HG03565 (cell line): ENCODE measurements around the gene MAX.
"Not testable (repeated sequence)": the region's sequence is repeated elsewhere in the genome, so short reads cannot be mapped to it uniquely, and the experiment has no call there.

ENCODE experiments used
- ATAC-seq: cut with Tn5 transposase; IDR thresholded peaks from one replicate; pipeline ENCODE4 v1.9.1; 2021; ENCODE audit warnings: mild to moderate bottlenecking, moderate library complexity; ENCODE audit not compliant: unreplicated experiment

The MAX gene

DNA sequence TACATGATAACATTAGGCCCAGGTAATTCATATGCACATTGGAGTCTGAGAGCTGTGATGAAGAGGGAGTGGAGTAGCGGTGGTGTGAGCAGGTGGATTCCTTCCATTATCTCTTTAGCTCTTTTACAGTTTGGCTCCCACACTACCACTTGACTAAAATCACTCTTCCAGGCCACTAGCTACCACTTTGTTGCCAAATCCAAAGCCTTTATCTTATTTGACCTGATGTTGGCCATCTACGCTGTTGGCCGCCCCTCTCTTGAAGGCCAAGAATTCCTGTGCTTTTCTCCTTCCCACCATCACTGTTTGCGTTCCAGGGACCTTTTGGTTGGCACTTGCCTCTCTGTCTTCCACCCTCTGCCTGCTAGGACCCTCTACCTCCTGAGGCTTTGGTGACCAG, 4.0 kb upstream of the MAX start:
- no peak for ATAC-seq

DNA sequence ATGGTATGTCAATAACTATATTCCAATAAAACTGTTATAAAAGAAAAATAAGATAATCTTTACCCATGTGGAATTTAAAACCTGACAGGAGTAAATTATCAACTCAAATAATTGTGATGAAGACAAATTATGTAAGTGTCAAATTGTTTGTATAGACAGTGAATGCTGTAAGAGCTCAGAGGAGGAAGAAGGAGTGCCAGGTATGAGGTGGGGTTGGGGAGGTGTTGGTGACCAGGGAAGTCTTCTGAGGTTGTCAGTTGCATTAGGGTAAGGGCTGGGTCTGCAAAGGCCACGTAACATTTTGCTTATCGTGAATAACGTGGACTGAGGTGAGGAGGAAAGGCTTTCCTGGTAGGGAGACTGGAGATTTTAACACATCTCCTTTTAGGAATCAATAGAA, 2.5 kb upstream of the MAX start:
- no peak for ATAC-seq

DNA sequence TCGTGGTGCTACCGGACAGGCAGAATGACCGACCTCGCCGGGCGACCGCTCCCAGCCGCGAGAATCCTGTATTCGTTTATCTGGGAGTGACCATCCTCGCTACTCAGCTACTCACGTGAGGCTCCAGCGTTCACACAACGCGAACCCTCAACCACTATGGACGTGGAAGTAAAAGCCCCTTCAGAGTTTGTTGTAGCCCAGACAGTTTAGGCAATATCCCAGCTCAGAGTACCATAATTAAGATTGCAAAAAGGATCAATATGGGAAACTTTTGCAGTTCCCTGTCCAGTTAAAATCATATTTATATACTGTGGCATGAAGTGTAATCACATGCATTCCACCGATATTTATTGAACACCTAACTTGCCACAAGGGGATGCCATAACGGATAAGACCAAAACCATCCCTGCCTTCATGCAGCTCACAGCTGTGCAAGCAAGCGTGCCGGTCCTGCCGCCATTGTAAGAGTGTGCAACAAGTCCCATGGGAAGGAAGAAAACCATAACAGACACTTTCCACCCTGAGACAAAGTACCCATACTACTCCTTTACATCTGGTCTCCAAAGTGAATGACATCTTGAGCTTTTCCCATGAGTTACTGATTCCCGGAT, 938 bp upstream of the MAX start:
- no peak for ATAC-seq

DNA sequence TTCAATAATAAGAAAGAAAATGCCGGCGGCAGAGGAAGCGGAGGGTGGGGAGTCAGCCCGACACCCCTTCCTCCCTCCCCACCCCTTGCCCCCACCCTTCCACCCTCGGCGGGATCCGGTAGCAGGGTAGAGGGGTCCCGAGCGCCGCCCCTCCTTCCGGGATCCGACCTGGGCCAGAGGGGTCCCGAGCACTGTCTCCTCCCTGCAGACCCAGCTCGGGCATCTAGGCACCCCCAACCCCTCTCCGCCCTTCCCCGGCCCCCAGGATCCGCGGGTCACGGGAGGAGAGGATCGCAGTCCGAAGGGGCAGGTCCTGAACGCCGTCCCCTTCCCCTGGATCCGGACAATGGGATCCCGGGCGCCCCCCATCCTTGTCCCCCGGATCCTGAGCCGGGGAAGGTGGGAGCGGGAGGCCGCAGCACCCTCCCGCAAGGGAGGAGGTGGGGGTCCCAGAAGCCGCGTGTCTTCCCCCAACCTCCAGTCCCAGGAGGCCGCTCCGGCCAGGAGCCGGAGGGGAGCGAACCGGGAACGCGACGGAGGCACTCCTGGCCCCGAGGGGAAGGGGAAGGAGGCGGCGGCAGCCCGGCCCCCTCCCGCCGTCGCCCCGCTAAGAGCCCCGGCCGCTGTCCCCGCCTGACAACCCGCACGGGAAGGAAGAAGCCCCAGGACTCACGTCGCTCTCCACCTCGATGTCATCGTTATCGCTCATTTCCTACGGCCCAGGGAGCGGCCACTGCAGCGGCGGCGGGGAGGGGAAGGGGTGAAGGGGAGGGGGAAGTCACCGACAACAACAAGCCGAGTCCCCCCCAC, 481 bp downstream of the MAX start:
- ATAC-seq, result peak; percentile 1

DNA sequence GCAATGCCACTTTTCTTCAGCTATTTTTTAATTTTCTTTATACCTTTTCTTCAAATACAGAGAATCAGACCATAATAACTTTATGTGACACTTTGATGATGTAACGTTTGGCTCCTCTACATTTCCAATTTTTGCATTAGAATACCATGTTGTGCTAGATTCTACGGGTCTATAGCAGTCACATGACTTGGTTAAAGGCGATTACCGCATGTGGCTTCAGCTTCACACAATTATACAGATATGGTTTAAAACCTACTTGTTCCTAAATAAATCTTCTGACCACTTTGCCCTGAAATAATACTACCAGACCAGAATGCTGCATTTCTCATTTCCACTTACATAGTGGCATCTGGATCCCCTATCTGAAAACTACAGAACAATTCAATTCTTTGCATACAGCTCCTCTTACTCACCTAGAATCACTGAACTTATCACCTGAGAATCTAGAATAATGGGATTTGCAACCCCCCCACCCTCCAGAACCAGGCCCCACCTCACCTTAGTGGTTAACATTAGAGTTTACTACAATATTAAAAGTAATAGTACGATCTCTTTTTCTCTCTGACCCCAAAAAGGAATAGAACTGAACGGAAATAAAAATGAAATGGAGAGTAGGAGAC, 1.3 kb downstream of the MAX start:
- no peak for ATAC-seq

DNA sequence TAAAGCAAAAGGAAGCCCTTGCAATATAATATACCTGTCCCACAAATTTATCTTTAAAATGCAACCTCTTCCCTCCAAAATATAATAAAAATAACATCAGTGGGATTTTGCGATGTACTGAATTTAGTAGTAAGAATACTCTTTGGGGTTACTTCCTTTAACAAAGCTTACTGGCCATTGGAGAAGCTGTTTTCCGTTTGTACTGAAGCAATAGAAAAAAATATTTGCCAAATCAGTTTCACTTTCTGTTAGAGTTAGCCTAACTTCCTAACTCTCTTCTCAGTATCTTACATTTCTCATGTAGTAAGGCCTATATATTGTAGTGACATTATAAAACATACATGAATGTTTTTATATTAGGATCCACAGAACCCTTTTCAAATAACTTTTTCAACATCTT, 3.7 kb downstream of the MAX start:
- ATAC-seq, result no peak

DNA sequence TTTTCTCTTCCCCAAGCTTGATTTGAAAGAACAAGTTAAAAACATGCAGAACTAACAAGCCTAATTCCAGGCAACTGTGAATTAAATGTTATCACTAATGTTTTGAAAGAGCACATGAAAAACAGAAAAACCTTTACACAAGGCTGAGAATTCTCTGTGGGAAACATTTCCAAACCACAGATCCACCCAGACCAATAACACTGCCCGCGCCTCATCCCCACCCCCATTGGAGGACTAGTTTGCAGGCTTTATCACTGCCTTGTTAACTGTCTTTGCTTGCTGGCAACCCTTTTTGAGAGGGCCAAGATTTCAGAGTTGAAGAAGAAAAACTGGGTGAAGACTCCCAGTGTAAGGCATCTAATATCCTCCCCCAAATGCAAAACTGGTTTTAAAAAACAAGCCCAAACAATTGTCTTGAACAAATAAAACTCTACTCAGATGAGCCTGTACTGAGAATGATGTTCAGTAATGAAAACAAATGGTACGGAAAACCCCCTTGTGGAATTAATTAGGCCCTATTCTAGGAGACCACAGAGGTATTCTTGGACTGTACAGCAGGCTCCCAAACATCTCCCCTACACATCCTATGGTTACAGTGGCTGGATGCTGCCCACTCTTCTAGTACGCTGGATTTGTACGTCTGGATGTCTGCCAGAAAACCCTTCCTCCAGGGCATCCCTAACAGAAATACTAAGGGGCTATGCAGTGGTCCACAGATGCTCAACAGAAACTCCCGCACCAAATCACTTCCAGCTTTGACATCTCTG, 5.8 kb downstream of the MAX start:
- no peak for ATAC-seq

DNA sequence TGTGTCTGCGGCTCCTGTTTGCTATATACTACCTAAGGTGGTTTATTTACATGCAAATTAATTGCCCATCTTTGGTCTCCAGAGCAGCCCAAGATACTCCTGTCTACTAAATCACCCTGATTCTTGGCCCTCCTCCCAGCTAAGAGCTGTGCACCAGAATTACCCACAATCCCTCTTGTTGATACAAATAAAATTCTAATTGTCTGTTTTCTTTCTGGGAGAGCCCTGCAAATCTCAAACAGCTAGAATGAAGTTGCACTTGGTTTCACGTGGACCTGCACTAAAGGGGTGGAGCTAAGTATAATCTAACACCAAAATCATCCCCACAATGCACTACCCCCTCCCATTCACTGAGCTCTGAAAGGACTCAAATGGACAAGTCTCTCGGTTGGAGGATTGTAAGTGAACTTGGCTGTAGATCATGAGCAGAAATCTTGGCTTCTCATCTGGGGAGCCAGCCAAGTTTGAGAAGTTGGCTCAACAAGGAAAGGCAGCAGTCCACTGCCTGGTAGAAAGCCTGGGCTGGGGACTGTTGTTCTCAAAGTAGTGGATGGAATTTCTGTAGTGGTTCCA, 6.6 kb downstream of the MAX start:
- no peak for ATAC-seq

DNA sequence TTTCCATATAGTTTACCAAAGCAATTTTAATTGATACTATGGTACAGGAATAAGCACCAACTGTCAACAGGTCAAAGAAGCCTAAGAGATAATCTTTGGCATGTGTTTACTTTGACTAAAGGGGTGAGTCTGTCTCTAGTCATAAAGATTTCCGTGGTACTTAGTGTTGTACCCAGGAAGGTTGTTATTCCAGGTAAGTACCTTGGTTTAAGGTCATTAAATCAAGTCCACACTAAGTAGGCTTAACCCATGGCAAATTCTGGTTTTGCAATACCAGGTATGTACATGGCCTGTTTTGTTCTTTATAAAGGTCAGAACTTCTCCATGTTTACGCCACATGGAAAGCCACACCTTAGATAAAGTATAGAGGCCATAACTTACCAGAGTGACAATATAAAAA, 10.0 kb downstream of the MAX start:
- no peak for ATAC-seq

DNA sequence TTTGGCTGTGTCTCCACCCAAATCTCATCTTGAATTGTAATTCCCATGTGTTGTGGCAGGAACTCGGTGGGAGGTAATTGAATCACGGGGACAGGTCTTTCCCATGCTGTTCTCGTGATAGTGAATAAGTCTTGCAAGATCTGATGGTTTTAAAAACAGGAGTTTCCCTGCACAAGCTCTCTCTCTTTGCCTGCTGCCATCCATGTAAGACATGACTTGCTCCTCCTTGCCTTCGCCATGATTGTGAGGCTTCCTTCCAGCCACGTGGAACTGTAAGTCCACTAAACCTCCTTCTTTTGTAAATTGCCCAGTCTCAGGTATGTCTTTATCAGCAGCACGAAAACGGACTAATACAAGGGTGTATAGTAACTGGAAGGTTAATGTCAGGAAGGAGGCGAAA, 14.5 kb downstream of the MAX start:
- ATAC-seq, result not testable (repeated sequence)

DNA sequence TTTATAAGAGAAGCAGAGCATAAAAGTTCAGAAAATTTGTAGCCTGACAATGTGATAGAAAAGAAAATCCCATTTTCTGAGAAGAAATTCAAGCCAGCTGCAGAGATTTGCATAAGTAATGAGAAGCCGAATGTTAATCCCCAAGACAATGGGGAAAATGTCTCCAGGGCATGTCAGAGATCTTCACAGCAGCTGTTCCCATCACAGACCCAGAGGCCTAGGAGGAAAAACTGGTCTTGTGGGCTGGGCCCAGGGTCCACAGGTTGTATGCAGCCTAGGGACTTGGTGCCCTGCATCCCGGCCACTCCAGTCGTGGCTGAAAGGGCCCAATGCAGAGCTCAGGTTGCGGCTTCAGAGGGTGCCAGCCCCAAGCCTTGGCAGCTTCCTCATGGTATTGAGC, 15.6 kb downstream of the MAX start:
- not testable (repeated sequence) for ATAC-seq

DNA sequence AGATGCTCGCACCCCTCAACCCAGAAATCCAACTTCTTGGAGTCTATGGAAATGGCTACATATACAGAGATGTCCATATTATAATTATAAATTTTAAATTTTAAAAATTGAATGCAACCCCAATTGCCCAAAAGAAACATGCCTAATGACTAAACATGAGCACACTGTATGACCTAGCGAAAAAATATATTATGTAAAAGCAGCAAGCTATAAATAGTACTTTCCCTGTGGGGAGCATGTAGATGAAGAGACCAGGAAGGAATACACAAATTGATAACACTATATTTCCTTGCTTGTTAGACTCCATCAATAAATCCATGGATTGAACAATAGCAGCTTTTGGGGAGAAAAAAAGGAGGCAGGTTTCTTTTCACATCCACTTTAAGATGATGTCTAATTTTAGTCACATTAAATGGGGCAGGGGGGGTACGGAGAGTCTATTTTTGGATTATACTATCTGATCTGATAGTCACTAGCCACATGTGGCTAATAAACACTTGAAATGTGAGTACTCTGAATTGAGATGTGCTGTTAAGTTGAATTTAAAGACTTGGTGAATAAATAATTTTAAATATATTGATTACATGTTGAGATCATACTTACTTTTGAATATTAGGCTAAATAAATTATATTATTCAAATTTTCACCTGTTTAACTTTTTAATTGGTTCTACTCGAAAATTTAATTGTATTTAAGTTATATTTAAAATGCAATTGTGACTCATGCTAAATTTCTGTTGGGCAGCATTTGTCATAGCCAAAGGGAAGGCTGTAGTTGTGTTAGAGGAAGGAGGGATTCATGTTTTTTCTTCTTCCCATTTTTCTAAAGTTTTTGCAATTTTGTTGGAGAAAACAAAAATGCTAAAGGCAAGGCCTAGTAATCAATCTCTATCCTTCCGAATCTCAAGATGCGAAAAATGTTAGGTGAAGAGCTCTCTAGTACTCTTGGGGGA, 17.5 kb downstream of the MAX start:
- no peak for ATAC-seq

DNA sequence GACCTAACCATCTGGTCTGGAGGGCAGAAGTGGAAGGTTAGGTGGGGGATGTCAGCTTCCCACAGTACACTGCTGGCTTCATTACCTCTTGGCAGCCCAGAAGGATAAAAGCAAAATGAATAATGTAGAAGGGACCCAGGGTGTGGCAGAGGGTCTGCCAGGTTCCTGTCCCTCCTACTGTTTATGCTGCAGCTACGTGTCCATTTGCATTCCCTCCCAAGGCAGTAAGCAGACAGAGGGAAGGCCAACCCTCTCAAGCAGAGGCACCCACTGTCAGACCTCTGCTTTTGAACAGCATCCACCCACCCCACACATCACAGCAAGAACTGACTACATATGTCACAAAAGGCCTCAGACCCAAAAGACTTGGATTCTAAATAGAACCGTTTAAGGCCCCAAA, 19.4 kb downstream of the MAX start:
- no peak for ATAC-seq

DNA sequence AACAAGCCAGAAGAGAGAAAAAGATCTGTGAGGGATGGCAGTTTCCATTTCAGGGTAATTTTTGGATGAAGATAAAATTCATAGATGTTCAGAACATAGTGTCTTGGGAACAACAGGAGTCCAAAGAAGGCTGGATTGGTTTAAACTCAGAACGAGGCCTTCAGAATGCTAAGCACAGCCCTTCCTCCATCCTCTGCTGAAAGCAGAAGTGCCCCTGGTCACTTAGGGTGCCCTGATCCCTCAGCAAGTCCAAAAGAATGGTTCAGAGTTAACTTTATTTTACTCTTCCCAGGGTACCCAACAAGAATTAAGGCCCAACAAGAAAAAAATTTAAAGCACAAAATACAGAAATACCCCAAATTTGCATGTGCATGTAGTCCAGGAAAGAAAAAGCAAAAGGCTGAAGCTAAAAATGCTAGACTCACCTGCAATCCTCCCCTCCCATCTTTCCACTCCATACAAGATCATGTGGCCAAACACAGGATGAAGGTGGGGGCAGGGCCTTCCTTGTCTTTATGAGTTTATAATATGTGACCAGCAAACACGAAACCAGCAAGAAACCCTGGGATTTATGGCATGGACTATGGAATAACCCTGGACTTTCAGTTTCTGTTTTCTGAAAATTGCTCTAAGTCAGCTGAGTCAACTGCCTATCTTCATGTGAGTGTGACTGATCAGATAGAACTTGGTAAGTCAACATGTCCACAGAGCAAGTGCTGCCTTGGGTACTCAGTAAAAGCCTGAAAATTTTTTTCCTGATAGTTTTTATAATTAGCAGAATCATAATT, 21.2 kb downstream of the MAX start:
- no peak for ATAC-seq

DNA sequence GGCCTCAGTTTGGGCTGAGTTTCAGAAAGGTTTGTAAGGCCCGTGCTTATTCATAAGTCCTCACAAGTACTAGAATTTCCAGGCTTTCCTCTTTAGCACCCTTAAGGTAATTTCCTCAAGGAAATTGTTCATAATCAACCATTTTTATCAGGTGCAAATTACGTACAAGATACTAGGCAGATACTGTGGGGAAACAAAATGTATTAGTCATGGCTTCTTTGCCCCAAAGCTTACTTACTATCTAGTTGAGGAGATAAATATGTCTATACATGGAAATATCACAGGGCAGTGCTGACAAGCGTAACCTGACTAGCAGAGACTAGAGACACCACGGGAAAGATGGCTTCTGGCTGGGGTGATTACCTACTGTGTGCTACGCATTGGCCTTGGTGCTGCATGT, 22.5 kb downstream of the MAX start:
- ATAC-seq, result no peak

DNA sequence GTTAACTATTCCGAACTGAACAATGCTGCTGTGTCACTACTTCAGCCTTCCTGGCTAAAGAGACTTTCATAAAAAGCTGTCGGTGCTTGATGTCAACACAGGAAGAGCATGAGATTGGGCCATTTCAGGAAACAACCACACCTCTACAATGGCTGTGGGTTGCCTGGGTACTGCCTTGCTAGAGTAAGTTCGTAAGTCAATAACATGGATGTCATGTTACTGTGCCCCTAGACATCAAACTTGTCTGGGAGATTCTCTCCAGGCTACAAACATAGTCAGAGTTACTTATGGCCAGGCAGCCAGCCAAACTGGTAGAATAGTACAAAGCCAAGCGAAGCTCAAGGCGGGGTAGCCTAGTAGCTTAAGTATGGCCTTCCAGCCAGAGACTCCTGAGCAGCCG, 23.1 kb downstream of the MAX start:
- no peak for ATAC-seq

DNA sequence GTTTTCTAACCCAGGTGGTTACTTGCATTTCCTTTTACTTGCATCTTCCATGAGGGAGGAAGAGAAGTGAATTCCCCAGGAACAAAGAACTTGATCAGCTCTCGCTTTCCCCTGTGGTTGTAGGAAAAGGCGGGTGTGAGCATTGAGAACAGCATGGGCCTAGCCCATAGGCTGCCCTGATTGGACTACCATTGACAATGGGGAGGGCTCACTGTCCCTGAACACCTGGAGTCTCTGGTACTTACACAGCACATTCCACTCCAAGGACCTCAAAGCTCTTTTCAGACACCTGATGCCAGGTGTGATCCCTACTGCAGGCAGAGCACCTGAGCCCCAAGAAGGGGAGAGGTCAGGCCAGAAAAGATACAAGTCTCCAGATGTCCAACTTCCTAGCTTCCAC, 25.0 kb downstream of the MAX start:
- ATAC-seq, result no peak

DNA sequence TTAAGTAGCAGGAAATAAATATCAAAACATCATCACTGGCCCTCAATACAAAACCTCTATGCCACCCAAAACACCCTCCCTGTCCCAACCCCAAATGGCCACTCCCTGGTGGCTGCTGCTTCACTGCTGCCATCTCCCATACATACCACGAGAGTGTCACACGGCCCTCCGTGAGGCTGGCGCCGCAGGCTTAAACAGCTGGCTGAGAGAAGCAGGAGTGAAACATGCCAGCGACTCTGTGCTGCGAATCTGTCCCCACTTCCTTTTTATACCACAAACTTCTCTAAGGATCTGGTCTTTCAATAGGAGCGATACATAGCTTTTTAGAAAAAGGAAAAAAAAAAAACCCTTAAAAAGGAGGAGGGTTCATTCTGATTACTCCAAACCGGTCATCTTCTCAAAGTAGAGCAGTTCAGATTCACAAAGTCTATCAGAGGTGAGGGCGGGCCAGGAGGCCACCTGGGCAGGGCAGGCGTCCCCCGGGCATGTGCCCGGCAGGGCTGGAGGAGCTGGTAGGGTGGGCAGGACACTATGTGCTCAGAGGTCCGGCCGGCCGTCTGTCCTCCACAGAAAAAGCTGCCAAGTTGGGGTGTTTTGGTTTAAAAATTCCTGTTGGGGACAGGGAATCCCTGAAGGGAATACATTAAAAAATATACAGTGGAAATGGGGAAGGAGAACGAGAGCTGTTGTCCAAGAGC, 26.5 kb downstream of the MAX start:
- no peak for ATAC-seq
